Measurements from ENCODE around the gene ZFPL1. TPM values are rescaled to one million over a fixed set of nuclear protein-coding genes. Genes with fewer than 3 reads are reported as not detected.
"Not testable (repeated sequence)": the region's sequence is repeated elsewhere in the genome, so short reads cannot be mapped to it uniquely, and the experiment has no call there.

Gene ZFPL1
- total RNA-seq, 1 experiment from 2014 or later, result 19.0 TPM

DNA sequence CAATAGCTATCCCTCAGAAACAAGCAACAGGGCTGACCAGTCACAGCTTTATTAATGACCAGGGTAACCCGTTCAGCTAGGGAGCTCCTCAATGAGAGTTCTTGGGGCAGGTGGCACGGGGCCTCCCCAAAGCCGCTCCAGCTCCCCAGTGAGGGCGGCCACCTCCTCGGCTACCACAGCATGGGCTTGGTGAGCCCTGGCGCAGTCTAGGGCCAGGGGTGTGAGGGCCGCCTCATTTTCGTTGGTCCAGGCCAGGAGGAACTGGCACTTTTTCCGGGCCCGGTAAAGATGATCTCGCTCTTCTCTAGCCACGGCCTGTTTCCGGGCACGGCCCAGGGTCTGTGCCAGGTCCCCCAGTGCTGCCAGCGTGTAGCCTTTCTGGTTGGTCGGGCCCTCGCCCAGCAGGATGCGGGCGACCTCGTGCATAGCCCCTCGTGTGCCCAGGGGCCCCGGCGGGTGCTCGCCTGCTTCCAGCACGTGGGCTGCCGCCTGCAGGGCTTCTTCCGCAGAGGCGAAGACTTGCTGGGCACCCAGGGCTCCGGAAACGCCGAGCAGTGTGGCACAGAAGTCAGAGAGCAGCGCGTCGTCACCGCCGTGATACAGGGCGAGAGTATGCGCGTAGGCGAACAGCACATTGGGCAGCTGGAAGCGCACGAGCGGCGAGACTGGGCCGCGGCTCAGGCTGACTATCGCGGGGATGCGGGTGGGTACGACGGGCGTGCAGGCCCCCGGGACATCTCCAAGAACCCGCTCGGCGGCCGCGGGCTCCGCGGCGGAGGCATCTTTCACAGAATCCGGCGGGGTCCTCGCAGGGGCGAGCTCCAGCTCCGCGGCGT is 32.6 kb downstream of the ZFPL1 start:
- Histone ChIP-seq H3K9me3 (ENCODE audit: low read length) (no peaks in the 10 kb centered on the region), H2AFZ (ENCODE audit: low read length) (no peak overlapping the region), H3K4me1 (ENCODE audit: low read length) (peaks cover 79% of the 10 kb centered on the region), H3K79me2 (ENCODE audit: low read length) (peaks cover 59% of the 10 kb centered on the region), H3K4me2 (ENCODE audit: low read depth, low read length, poor library complexity, severe bottlenecking) (peak overlapping the region; percentile 86), H4K20me1 (ENCODE audit: insufficient read depth, low read depth, low read length) (no peaks in the 10 kb centered on the region), H3K9ac (ENCODE audit: low read length) (peak overlapping the region; percentile 95), H3K27me3 (ENCODE audit: low read length) (no peaks in the 10 kb centered on the region), H3K4me3 (ENCODE audit: low read length) (peak overlapping the region; percentile 86), H3K9me2 (replicated peaks; ENCODE audit: insufficient read depth, low read length) (no peaks in the 10 kb centered on the region), H3K36me3 (ENCODE audit: insufficient read depth, low read length) (peaks cover 29% of the 10 kb centered on the region; the same call in 1 of the 2 replicates), H3K27ac (ENCODE audit: low read length) (peak overlapping the region; percentile 88)
- DNase-seq, result peak; percentile 82

DNA sequence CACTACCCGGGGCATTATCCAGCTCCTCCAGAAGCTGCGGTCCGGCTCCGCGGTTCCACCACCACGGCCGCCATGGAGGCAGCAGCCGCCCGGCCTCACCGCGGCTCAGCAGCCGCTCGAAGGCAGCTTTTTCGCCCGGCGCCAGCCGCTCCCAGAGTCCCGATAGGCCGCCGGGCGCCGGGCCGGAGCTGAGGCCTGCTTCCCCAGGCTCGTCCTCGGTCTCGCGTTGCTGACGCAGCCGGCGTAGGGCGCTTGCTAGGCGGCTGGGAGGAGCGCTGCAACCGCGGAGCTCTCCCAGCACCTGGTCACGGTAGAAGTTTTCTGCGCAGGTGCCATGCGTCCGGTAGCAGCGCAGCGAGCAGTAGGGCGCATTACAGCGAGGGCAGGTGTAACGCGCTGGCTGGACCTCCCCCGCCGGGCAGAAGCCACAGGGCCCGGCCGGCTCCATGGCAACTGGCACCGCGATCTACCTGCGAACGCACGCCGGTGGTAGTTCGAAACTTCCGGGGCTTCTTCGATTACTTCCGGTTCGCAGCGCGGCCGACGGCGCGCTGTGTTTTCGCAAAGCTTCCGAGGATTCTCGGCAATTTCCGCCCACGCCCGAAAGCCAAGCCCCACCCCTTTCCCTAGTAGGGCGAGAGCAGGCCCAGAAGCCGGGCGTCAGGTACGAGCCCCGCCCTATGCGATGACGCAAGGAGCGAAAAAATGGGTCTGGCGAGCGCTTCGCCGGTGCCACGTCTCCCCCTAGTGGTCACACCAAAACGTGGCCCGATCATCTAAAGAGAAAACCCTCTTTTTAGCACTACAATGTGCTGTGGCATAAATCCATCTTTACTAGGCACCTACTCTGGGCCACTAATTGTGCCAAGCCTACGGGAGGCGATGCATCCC is 33.4 kb downstream of the ZFPL1 start, which contains the start of gene ZNHIT2:
Gene ZNHIT2 (minus strand): TSS at position 496 of the 891 bp plus-strand sequence. CDS start 48 bp downstream, at position 448.
- peaks cover 29% of the 10 kb centered on the region; the same call in 1 of the 2 replicates for H3K36me3 ChIP-seq (ENCODE audit: insufficient read depth, low read length)
- peak within 1 kb of the TSS; percentile 98 for H3K9ac ChIP-seq (ENCODE audit: low read length)
- peaks cover 79% of the 10 kb centered on the region for H3K4me1 ChIP-seq (ENCODE audit: low read length)
- H3K4me3 ChIP-seq (ENCODE audit: low read length), result peak within 1 kb of the TSS; percentile 86
- no peak within 1 kb of the TSS for H2AFZ ChIP-seq (ENCODE audit: low read length)
- H4K20me1 ChIP-seq (ENCODE audit: insufficient read depth, low read depth, low read length), result no peaks in the 10 kb centered on the region
- peaks cover 62% of the 10 kb centered on the region for H3K79me2 ChIP-seq (ENCODE audit: low read length)
- H3K9me3 ChIP-seq (ENCODE audit: low read length), result no peaks in the 10 kb centered on the region
- peak; percentile 100 for DNase-seq
- H3K27me3 ChIP-seq (ENCODE audit: low read length), result no peaks in the 10 kb centered on the region
- H3K9me2 ChIP-seq (replicated peaks; ENCODE audit: insufficient read depth, low read length), result no peaks in the 10 kb centered on the region
- H3K4me2 ChIP-seq (ENCODE audit: low read depth, low read length, poor library complexity, severe bottlenecking), result peak within 1 kb of the TSS; percentile 97
- peak within 1 kb of the TSS; percentile 95 for H3K27ac ChIP-seq (ENCODE audit: low read length)

DNA sequence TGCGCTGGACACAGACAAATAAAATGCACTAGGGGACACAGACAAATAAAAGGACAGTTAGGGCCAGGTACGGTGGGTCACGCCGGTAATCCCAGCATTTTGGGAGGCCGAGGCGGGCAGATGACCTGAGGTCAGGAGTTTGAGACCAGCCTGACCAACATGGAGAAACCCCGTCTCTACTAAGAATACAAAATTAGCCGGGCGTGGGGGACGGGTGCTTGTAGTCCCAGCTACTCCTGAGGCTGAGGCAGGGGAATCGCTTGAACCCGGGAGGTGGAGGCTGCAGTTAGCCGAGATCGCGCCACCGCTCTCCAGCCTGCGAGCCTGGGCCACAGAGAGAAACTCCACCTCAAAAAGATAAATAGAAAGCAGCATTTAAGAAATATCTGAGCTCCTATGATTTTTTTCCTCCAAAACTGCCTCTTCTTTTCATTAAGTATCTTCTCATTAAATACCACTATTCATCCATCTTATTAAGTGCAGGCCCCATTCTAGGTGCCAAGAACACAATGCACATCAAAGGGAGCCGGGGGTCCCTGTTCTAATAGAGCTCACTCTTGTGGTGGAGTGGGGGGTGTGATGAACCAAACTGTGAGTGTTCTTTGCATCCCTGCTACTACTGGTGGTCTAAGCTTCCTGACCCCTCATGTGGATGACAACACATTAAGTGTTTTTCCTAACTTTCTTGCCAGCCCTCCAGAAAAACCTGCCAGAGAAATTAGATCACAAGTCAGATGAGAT is 34.2 kb downstream of the ZFPL1 start:
- H3K36me3 ChIP-seq (ENCODE audit: insufficient read depth, low read length), result peaks cover 29% of the 10 kb centered on the region; the same call in 1 of the 2 replicates
- peaks cover 78% of the 10 kb centered on the region for H3K4me1 ChIP-seq (ENCODE audit: low read length)
- peak overlapping the region; percentile 97 for H3K4me2 ChIP-seq (ENCODE audit: low read depth, low read length, poor library complexity, severe bottlenecking)
- H3K4me3 ChIP-seq (ENCODE audit: low read length), result peak overlapping the region; percentile 18; the same call in 1 of the 2 replicates
- no peaks in the 10 kb centered on the region for H3K9me2 ChIP-seq (replicated peaks; ENCODE audit: insufficient read depth, low read length)
- H3K27me3 ChIP-seq (ENCODE audit: low read length), result no peaks in the 10 kb centered on the region
- peak; percentile 55 for DNase-seq
- H3K9ac ChIP-seq (ENCODE audit: low read length), result peak overlapping the region; percentile 98
- no peak overlapping the region for H2AFZ ChIP-seq (ENCODE audit: low read length)
- peaks cover 61% of the 10 kb centered on the region for H3K79me2 ChIP-seq (ENCODE audit: low read length)
- H4K20me1 ChIP-seq (ENCODE audit: insufficient read depth, low read depth, low read length), result no peaks in the 10 kb centered on the region
- no peaks in the 10 kb centered on the region for H3K9me3 ChIP-seq (ENCODE audit: low read length)
- H3K27ac ChIP-seq (ENCODE audit: low read length), result peak overlapping the region; percentile 95

DNA sequence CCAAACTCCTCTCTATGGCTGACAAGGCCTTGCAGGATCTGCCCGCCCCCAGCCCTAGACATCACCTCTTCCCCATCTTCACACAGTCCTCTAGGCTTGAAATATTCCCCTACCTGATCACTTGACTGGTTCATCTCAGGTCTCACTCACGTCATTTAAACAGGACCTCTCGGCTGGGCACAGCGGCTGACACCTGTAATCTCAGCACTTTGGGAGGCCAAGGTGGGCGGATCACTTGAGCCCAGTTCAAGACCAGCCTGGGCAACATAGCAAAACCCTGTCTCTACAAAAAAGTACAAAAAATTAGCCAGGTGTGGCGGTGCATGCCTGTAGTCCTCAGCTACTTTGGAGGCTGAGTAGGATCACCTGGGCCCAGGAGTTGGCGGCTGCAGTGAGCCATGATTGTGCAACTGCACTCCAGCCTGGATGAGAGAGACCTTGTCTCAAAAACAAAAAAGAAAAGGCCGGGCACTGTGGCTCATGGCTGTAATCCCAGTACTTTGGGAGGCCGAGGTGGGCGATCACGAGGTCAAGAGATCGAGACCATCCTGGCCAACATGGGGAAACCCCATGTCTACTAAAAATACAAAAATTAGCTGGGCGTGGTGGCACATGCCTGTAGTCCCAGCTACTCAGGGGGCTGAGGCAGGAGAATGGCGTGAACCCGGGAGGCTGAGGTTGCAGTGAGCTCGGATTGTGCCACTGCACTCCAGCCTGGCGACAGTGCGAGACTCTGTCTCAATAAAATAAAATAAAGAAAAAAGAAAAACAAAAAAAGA is 35.1 kb downstream of the ZFPL1 start:
- Histone ChIP-seq H3K36me3 (ENCODE audit: insufficient read depth, low read length) (peaks cover 29% of the 10 kb centered on the region; the same call in 1 of the 2 replicates), H3K4me1 (ENCODE audit: low read length) (peaks cover 71% of the 10 kb centered on the region), H3K4me3 (ENCODE audit: low read length) (peak overlapping the region; percentile 90; the same call in 1 of the 2 replicates), H3K4me2 (ENCODE audit: low read depth, low read length, poor library complexity, severe bottlenecking) (peak overlapping the region; percentile 97), H3K9ac (ENCODE audit: low read length) (peak overlapping the region; percentile 98), H3K27ac (ENCODE audit: low read length) (peak overlapping the region; percentile 95), H3K79me2 (ENCODE audit: low read length) (peaks cover 54% of the 10 kb centered on the region)
- not testable (repeated sequence) for H2AFZ ChIP-seq (ENCODE audit: low read length); H4K20me1 ChIP-seq (ENCODE audit: insufficient read depth, low read depth, low read length); H3K27me3 ChIP-seq (ENCODE audit: low read length); H3K9me2 ChIP-seq (replicated peaks; ENCODE audit: insufficient read depth, low read length); DNase-seq; H3K9me3 ChIP-seq (ENCODE audit: low read length)

DNA sequence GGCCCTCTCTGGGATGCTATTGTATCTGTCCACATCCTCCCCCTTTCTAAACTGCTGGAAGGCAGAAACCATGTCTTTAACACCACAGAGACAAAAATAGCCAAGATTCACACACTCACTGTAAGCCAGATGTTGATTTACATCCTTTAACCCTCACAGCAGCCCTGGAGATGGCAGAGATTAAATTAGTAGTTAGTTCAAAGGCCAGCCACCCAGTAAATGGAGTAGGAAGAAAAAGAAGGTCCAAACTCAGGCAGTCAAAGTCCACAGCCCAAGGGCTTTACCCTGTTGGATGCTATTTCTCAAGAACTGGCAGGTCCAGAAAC is 35.6 kb downstream of the ZFPL1 start:
- Histone ChIP-seq H3K4me3 (ENCODE audit: low read length) (peak overlapping the region; percentile 90), H3K36me3 (ENCODE audit: insufficient read depth, low read length) (peaks cover 29% of the 10 kb centered on the region; the same call in 1 of the 2 replicates), H3K9ac (ENCODE audit: low read length) (peak overlapping the region; percentile 98), H3K27ac (ENCODE audit: low read length) (peak overlapping the region; percentile 95), H3K9me3 (ENCODE audit: low read length) (no peaks in the 10 kb centered on the region), H2AFZ (ENCODE audit: low read length) (no peak overlapping the region), H3K4me2 (ENCODE audit: low read depth, low read length, poor library complexity, severe bottlenecking) (peak overlapping the region; percentile 97), H3K27me3 (ENCODE audit: low read length) (no peaks in the 10 kb centered on the region), H3K9me2 (replicated peaks; ENCODE audit: insufficient read depth, low read length) (no peaks in the 10 kb centered on the region), H3K4me1 (ENCODE audit: low read length) (peaks cover 70% of the 10 kb centered on the region), H3K79me2 (ENCODE audit: low read length) (peaks cover 51% of the 10 kb centered on the region), H4K20me1 (ENCODE audit: insufficient read depth, low read depth, low read length) (no peaks in the 10 kb centered on the region)
- peak; percentile 65 for DNase-seq

DNA sequence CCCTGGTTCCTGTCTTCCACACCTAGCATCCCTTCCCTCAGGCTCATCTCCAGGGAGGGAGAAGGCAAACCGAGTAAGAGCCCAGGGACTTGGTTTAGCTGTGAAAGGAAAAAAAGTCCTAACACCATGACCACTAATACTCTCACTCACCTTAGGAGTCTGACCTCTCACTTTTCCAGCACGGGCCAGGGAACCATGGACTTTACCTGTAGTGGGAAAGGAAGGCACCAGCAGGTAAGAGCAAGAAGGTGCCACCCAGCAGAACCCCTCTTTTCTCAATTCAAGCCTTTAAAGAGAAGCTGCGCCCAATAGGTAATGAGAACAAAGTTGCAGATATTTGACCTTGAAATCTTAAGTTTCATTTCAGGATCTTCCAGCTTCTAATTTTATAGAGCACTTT is 36.8 kb downstream of the ZFPL1 start:
- H4K20me1 ChIP-seq (ENCODE audit: insufficient read depth, low read depth, low read length), result no peaks in the 10 kb centered on the region
- H3K4me3 ChIP-seq (ENCODE audit: low read length), result peak overlapping the region; percentile 90
- peaks cover 24% of the 10 kb centered on the region; the same call in 1 of the 2 replicates for H3K36me3 ChIP-seq (ENCODE audit: insufficient read depth, low read length)
- H3K4me2 ChIP-seq (ENCODE audit: low read depth, low read length, poor library complexity, severe bottlenecking), result peak overlapping the region; percentile 97
- H3K9me2 ChIP-seq (replicated peaks; ENCODE audit: insufficient read depth, low read length), result no peaks in the 10 kb centered on the region
- H3K9ac ChIP-seq (ENCODE audit: low read length), result peak overlapping the region; percentile 98
- no peaks in the 10 kb centered on the region for H3K27me3 ChIP-seq (ENCODE audit: low read length)
- peaks cover 59% of the 10 kb centered on the region for H3K4me1 ChIP-seq (ENCODE audit: low read length)
- no peak overlapping the region for H2AFZ ChIP-seq (ENCODE audit: low read length)
- peak overlapping the region; percentile 95 for H3K27ac ChIP-seq (ENCODE audit: low read length)
- peaks cover 41% of the 10 kb centered on the region for H3K79me2 ChIP-seq (ENCODE audit: low read length)
- DNase-seq, result no peak
- no peaks in the 10 kb centered on the region for H3K9me3 ChIP-seq (ENCODE audit: low read length)

DNA sequence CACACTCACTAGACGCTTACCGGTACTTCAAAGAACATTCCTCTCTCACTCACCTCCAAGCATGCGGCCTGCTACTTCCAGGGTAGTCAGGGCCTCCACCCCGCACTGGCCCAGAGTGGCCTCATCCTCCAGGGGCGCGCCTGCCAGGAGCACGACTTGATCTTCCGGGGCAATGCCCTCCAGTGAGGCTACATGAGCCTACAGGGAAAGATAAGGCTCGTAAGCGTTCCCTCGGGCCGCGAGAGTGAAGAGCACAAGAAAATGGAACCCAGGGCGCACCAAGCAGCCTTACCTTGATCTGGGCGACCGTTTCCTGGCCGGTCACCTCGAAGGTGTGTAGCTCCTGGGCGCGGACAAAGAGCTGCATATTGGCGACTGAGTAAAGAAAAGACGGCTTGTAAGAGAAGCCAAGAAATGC is 37.4 kb downstream of the ZFPL1 start:
- H3K79me2 ChIP-seq (ENCODE audit: low read length), result peaks cover 35% of the 10 kb centered on the region
- no peaks in the 10 kb centered on the region for H3K9me3 ChIP-seq (ENCODE audit: low read length)
- H3K27me3 ChIP-seq (ENCODE audit: low read length), result no peaks in the 10 kb centered on the region
- peak overlapping the region; percentile 95 for H3K27ac ChIP-seq (ENCODE audit: low read length)
- no peaks in the 10 kb centered on the region for H4K20me1 ChIP-seq (ENCODE audit: insufficient read depth, low read depth, low read length)
- peaks cover 23% of the 10 kb centered on the region; the same call in 1 of the 2 replicates for H3K36me3 ChIP-seq (ENCODE audit: insufficient read depth, low read length)
- H3K4me3 ChIP-seq (ENCODE audit: low read length), result peak overlapping the region; percentile 90
- H2AFZ ChIP-seq (ENCODE audit: low read length), result no peak overlapping the region
- peak; percentile 63 for DNase-seq
- peak overlapping the region; percentile 98 for H3K9ac ChIP-seq (ENCODE audit: low read length)
- peaks cover 53% of the 10 kb centered on the region for H3K4me1 ChIP-seq (ENCODE audit: low read length)
- H3K4me2 ChIP-seq (ENCODE audit: low read depth, low read length, poor library complexity, severe bottlenecking), result peak overlapping the region; percentile 97
- H3K9me2 ChIP-seq (replicated peaks; ENCODE audit: insufficient read depth, low read length), result no peaks in the 10 kb centered on the region

Measured in Karpas-422 (cell line).